ENCODE results near the gene APH1A.
"Not testable (repeated sequence)": the region's sequence is repeated elsewhere in the genome, so short reads cannot be mapped to it uniquely, and the experiment has no call there.

APH1A gene

GRCh38 chr1:150233359-150234308 is 35.2 kb downstream of the APH1A start:
- TF ChIP-seq MAX (IDR thresholded peaks at IDR 0.05; ENCODE audit: low read depth, low read length), result no peak
- TF ChIP-seq POLR2A (IDR thresholded peaks at IDR 0.05; ENCODE audit: extremely low read depth, insufficient read length), result no peak
- peak overlapping the region; percentile 99 for H3K4me3 ChIP-seq (ENCODE audit: low read depth, low read length)
- DNase-seq (ENCODE audit: low read depth), result peak; percentile 77

- peak overlapping the region; percentile 99 for H3K4me3 ChIP-seq (ENCODE audit: low read depth, low read length)
- not testable (repeated sequence) for DNase-seq (ENCODE audit: low read depth)
Observed at GRCh38 chr1:150232921-150233320, 35.9 kb downstream of the APH1A start.

GRCh38 chr1:150228246-150228645 is 40.6 kb downstream of the APH1A start:
- not testable (repeated sequence) for DNase-seq (ENCODE audit: low read depth); H3K4me3 ChIP-seq (ENCODE audit: low read depth, low read length)

- TF ChIP-seq MYC (IDR thresholded peaks at IDR 0.05; ENCODE audit: low read depth, low read length) (no peak), POLR2A (IDR thresholded peaks at IDR 0.05; ENCODE audit: extremely low read depth, insufficient read length) (no peak), CTCF (IDR thresholded peaks at IDR 0.05; ENCODE audit: low read depth, low read length) (no peak), MAX (IDR thresholded peaks at IDR 0.05; ENCODE audit: low read depth, low read length) (no peak)
- H3K4me3 ChIP-seq (ENCODE audit: low read depth, low read length), result no peak overlapping the region
- no peak for DNase-seq (ENCODE audit: low read depth)
Observed at GRCh38 chr1:150227228-150227627, 41.6 kb downstream of the APH1A start.

- H3K4me3 ChIP-seq (ENCODE audit: low read depth, low read length), result no peak overlapping the region
- no peak for DNase-seq (ENCODE audit: low read depth)
- TF ChIP-seq MAX (IDR thresholded peaks at IDR 0.05; ENCODE audit: low read depth, low read length) (no peak), MYC (IDR thresholded peaks at IDR 0.05; ENCODE audit: low read depth, low read length) (no peak), CTCF (IDR thresholded peaks at IDR 0.05; ENCODE audit: low read depth, low read length) (no peak), POLR2A (IDR thresholded peaks at IDR 0.05; ENCODE audit: extremely low read depth, insufficient read length) (no peak)
Observed at GRCh38 chr1:150226486-150226885, 42.3 kb downstream of the APH1A start.

GRCh38 chr1:150225546-150225945 is 43.3 kb downstream of the APH1A start:
- H3K4me3 ChIP-seq (ENCODE audit: low read depth, low read length), result no peak overlapping the region
- no peak for DNase-seq (ENCODE audit: low read depth)
- TF ChIP-seq CTCF (IDR thresholded peaks at IDR 0.05; ENCODE audit: low read depth, low read length) (no peak), POLR2A (IDR thresholded peaks at IDR 0.05; ENCODE audit: extremely low read depth, insufficient read length) (no peak), MAX (IDR thresholded peaks at IDR 0.05; ENCODE audit: low read depth, low read length) (no peak), MYC (IDR thresholded peaks at IDR 0.05; ENCODE audit: low read depth, low read length) (no peak)

GRCh38 chr1:150224983-150225382 is 43.8 kb downstream of the APH1A start:
- TF ChIP-seq MYC (IDR thresholded peaks at IDR 0.05; ENCODE audit: low read depth, low read length), result no peak
- TF ChIP-seq POLR2A (IDR thresholded peaks at IDR 0.05; ENCODE audit: extremely low read depth, insufficient read length), result no peak
- TF ChIP-seq CTCF (IDR thresholded peaks at IDR 0.05; ENCODE audit: low read depth, low read length), result no peak
- TF ChIP-seq MAX (IDR thresholded peaks at IDR 0.05; ENCODE audit: low read depth, low read length), result no peak
- H3K4me3 ChIP-seq (ENCODE audit: low read depth, low read length), result no peak overlapping the region
- DNase-seq (ENCODE audit: low read depth), result no peak

All from NB4 (cell line).